Hippocampal formation (tissue), 2 donors: Measurements from ENCODE around the gene IGFN1.

Experiments
- DNase-seq, 2 donors: peaks; one replicate each; lab custom pipeline; 2025; lab: John Stamatoyannopoulos, UW

IGFN1 gene

GRCh38 chr1:201185527-201186128 is 5.0 kb upstream of the IGFN1 start:
- DNase-seq, result no peak

GRCh38 chr1:201186192-201186591 is 4.4 kb upstream of the IGFN1 start:
- DNase-seq, result no peak

DNA sequence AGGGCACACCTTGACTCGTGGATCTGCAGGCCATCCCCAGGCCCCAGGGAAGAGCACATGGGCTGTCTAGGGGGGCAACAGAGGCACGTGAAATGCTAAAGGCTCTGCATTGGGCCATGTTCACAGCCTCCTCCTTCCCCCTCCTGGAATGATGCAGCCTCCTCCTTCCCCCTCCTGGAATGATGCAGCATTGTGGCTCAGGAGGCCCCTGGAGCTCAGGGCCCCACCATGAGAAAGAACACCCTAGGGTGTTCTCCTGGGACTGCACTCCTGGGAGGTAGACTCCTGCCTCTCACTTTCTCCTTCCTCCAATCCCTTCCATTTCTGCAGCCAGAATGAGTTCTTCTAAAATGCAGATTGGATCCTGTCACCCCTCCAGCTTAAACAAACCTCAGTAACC is 1.5 kb upstream of the IGFN1 start:
- no peak for DNase-seq

GRCh38 chr1:201190005-201190404 is 619 bp upstream of the IGFN1 start:
- DNase-seq, result no peak

GRCh38 chr1:201191653-201192260 is 1.1 kb downstream of the IGFN1 start:
- no peak for DNase-seq

- DNase-seq, result no peak
Observed at GRCh38 chr1:201192261-201192788, 1.7 kb downstream of the IGFN1 start.

GRCh38 chr1:201194046-201194445 is 3.4 kb downstream of the IGFN1 start:
- DNase-seq, result no peak

GRCh38 chr1:201198598-201198997 is 8.0 kb downstream of the IGFN1 start:
- DNase-seq, result no peak

DNA sequence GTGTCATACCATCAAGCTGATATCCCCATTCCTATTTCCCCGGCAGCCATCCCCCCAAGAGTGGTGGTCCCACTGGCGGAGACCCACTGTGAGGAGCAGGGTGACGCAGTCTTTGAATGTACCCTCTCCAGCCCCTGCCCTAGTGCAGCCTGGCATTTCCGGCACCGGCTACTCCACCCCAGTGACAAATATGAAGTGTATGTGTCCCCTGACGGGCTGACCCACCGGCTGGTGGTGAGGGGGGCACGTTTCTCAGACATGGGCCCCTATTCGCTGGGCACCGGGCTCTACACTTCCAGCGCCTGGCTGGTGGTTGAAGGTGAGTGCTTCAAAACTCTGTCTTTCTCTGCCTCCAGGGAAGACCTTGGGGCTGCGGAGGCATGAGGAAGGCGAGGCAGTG is 14.4 kb downstream of the IGFN1 start:
- DNase-seq, result no peak

DNA sequence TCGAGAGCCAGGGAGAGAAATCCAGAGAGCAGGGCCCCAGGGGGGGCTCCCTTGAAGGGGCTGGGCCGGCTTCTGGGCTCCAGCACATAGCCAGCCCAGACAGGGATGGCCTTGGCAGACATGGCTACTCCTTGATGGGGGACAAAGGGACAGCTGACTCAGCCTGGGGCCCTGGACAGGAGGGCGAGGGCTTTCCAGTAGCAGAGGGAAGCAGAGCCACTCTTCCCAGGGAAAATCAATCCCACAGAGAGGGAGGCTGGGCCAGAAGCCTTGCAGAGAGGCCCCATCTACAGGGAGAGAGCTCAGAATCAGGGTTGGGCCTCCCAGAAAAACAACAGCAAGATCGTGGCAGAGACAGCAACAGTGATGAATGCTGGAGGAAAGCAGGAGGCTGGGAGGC is 15.6 kb downstream of the IGFN1 start:
- no peak for DNase-seq

DNA sequence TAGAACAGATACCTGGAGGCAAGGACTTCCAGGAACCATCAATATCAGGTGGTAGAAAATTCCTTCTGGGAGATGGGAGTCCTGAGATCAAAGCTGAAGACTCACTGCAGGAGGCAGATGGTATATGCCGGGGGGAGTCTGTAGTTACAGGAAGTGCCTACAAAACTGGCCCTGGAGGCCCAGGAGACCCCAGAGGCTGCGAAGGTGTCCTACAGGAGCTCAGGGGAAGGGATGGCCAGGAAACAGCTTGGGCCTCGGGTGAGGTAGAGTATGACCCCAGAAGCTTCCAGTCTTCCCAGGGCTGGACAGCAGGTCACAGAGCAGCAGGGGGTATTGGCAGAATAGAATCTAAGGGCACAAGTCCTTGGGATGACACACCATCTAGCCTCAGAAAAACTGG is 16.4 kb downstream of the IGFN1 start:
- no peak for DNase-seq

GRCh38 chr1:201208236-201208635 is 17.6 kb downstream of the IGFN1 start:
- no peak for DNase-seq

GRCh38 chr1:201212056-201212455 is 21.4 kb downstream of the IGFN1 start:
- no peak for DNase-seq

- DNase-seq, result no peak
Observed at GRCh38 chr1:201212461-201213055, 21.9 kb downstream of the IGFN1 start.

- DNase-seq, result no peak
Observed at GRCh38 chr1:201213106-201213770, 22.6 kb downstream of the IGFN1 start.

DNA sequence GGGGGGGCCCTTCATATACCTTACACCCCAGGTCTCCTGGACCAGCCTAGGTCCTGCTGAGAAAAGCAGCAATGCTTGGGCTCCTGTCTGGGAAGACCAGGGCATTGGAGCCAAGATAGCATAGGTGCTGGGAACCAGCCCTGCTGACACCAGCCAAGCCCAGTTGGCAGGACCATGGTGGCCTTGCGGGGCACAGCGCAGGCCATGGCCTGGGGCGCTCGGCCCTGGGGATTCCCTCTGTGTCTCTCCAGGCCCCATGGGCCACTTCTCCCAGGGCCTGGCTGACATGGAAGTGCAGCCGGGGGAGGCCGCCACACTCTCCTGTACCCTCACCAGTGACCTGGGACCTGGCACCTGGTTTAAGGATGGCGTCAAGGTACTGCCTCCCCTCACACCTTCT is 23.3 kb downstream of the IGFN1 start:
- DNase-seq, result no peak

DNA sequence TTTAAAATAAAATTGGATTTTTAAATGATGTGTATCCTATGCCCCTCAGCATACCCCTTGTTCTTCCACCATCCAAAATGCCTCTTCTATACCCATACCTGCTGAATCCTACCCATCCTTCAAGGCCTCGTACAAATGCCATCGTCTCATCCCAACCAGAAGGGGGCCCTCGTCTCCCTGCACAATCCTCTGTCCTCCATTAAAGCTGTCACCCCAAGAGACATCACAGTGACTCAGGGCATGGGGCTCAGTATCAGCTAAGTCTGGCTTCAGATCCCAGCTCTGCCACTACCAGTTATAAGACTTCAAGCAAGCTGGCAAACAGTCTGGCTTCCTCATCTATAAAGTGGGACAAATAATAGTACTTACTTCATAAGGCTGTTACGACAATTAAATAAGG is 23.8 kb downstream of the IGFN1 start:
- no peak for DNase-seq

GRCh38 chr1:201214886-201215285 is 24.3 kb downstream of the IGFN1 start:
- no peak for DNase-seq

GRCh38 chr1:201215531-201216357 is 25.1 kb downstream of the IGFN1 start:
- no peak for DNase-seq

DNA sequence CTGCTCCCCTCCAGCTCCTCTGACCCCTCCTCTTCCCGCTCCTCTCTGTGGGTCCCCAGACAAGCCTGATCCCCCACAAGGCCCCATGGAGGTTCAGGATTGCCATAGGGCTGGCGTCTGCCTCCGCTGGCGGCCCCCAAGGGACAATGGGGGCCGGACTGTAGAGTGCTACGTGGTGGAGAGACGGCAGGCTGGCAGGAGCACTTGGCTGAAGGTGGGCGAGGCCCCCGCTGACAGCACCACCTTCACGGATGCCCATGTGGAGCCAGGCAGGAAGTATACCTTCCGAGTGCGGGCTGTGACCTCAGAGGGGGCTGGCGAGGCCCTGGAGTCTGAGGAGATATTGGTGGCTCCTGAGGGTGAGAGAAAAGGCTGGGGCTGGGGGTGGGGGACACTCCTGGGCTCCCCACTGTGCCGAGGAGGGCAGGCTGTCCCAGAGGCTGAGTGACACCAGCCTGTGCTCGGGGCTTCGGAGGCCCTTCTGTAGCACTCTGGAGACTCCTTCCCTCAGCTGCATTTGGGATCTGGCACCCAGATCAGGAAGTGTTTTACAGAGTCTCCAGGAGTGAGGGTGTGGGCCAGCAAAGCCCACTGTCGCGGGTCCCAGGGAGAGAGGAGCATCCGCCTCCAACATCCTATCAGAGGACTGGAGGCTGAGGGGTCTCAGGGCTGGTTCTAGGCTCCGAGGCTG is 25.9 kb downstream of the IGFN1 start:
- DNase-seq, result no peak

DNA sequence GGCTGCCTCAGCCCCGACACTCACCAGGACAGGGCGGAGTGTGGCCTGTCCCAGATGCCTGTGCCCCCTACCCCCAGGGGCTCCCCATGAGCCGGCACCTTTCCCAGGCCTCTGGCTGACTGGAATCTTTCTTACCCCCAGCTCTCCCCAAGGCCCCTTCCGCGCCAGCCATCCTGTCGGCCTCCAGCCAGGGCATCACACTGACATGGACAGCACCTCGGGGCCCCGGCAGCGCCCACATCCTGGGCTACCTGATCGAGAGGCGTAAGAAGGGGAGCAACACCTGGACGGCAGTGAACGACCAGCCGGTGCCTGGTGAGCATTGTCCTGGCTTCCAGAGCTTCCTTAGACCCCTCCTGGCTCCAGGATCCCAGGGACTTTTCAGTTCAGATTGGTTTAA is 26.5 kb downstream of the IGFN1 start:
- DNase-seq, result no peak
